Posterior vena cava (tissue), 2 donors: ENCODE results near the gene C1QA. TPM values are rescaled to one million over a fixed set of nuclear protein-coding genes. Genes with fewer than 3 reads are reported as not detected.

Source experiments
- DNase-seq: peaks from one replicate; pipeline ENCODE4 v3.0.0-alpha.2; 2020; ENCODE audit warnings: low spot score
- intact Hi-C, 2 donors: fragments of 100-400 bp; cut with DNase I; formaldehyde crosslinking; loops; one replicate each; pipeline versions ENCODE4 v1.14.1 to v1.14.2; 2022 to 2023
- total RNA-seq, 2 donors: library from RNA; stranded (reverse); fragmentation: NEBNext Ultra II Directional; extraction: Animal tissue kit (Norgen Biotek cat#: 25700); gene quantifications; one replicate each; pipeline ENCODE4 v1.2.1, GENCODE V29; 2021
- donor health status: DM: yes; HTN: yes; CAD: no.
- donor health status: DM: yes; HTN: yes; CAD: no.

Gene C1QA
- total RNA-seq, 2 donors from 2014 or later, result 72.6 to 301 TPM

- intact Hi-C loops, result no loop called here
- DNase-seq, result no peak
These were observed 28.1 kb upstream of the C1QA start for GRCh38 chr1:22608361-22608760.

- intact Hi-C loops, result no loop called here
- DNase-seq, result no peak
These were observed 27.1 kb upstream of the C1QA start for GRCh38 chr1:22609291-22609690.

- intact Hi-C loops, result no loop called here
- no peak for DNase-seq
These were observed 24.9 kb upstream of the C1QA start for GRCh38 chr1:22611530-22611947.

DNA sequence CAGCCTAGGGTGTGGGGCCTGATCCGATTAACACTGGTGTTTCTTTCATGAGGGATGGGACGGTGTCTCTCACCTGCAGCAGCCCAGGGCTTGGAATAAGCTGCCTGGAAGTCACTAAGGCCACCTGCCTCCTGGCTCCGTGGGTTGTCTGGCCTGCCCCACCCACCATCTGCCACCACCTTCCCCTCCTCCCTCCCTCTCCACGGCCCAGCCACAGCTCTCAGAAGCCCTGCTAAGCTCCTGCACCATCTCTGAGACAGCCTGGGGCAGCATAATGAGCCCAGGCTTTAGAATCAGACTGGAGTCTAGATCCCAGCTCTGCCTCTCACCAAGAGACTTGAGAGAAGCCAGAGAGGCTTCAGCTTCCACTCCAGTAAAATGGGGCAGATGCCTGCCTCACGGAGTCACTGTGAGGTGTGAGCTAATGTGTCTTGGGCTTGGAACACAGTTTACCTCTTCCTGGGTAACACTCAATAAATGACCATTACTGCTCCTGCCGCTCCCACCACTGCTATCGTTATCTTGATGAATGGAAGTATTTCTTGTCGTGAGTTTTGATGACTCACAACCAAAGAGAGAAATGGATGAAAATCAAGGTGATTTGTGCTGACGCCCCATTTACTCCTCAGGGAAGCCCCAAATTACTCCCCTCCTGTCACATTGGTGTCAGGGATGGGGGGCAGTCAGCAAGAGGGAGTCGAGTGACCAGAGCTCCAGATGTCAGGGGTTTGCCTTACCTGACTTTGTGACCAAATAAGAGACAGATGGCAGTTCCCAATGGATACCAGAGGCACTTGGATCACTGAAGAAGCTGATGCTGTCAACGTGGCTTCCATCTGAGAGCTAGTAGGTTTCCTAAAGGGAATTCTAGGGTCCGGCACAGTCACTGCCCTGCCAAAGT lies 23.5 kb upstream of the C1QA start:
- intact Hi-C loops, result no loop called here
- DNase-seq, result no peak

- no peak for DNase-seq
- intact Hi-C loops, result no loop called here
These were observed 22.9 kb upstream of the C1QA start for GRCh38 chr1:22613572-22613918.

GRCh38 chr1:22613951-22614350 lies 22.5 kb upstream of the C1QA start:
- intact Hi-C loops, result no loop called here
- no peak for DNase-seq

GRCh38 chr1:22615886-22616285 lies 20.5 kb upstream of the C1QA start:
- intact Hi-C loops, result no loop called here
- DNase-seq, result no peak

DNA sequence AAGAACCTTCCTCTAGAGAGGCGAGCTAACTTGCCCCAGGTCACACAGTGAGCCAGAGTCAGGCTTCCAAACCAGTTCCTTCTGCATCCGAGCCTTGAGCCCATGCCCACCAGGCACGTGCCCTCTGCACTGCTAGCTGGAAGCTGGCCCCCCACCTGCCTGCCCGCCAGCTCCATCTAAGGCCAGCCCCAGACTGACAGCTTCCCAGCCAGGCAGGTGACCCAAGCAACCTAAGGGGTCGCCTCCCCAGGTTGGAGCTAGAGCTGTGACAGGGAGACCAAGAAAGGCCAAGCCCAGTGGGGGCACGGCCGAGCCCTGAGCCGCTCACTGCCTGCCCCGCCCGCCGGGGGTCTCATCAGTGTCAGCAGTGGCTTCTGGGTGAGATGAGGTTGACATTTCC lies 19.9 kb upstream of the C1QA start:
- no peak for DNase-seq
- intact Hi-C loops, result no loop called here

GRCh38 chr1:22618056-22618455 lies 18.4 kb upstream of the C1QA start:
- no peak for DNase-seq
- intact Hi-C loops, result no loop called here

- intact Hi-C loops, result no loop called here
- no peak for DNase-seq
These were observed 17.2 kb upstream of the C1QA start for GRCh38 chr1:22619252-22619651.

DNA sequence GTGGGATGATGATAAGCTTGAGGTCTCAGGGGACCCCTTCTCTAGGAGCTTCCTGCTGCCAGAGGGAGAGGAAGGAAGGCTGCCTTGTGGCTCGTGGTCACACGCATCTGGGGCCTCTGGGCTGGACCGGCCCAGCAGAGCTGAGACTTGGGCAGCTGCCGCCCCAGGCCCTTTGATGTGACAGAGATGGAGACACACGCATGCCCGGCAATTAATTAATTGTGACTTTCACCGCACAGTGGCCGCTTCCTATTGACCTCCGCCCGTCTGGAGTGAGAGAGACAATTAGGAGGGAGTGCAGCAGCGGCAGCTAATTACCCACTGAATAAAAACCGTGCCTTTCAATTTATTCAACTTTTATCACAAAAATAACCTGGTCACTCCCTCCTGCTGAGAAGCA lies 16.6 kb upstream of the C1QA start:
- intact Hi-C loops, result no loop called here
- no peak for DNase-seq

GRCh38 chr1:22621761-22622160 lies 14.7 kb upstream of the C1QA start:
- intact Hi-C loops, result no loop called here
- no peak for DNase-seq

GRCh38 chr1:22625262-22625925 lies 11.0 kb upstream of the C1QA start:
- intact Hi-C loops, result no loop called here
- no peak for DNase-seq

GRCh38 chr1:22626237-22627157 lies 9.9 kb upstream of the C1QA start:
- DNase-seq, result no peak
- intact Hi-C loops, result no loop called here

DNA sequence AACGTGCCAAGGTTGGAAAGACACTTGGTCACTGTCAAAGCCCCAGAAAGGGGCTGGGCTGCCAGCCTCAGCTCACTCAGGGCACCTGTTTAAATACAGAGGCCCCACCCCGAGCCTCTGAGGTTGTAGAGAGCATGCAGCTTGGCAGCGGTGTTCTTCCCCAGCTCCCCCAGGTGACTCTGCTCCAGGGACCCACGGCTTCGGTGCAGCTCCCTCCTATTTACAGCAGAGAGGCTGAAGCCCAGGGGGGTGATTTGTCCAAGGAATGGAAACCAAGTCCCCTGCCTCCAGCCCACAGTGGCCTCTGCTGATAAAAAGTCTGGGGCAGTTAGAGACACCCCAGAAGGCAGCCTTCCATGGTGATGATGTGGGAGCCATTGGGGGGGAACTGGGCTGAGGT lies 9.1 kb upstream of the C1QA start:
- no peak for DNase-seq
- intact Hi-C loops, result no loop called here

GRCh38 chr1:22628698-22629444 lies 7.6 kb upstream of the C1QA start:
- intact Hi-C loops, result no loop called here
- DNase-seq, result no peak

GRCh38 chr1:22629886-22630285 lies 6.5 kb upstream of the C1QA start:
- no peak for DNase-seq
- intact Hi-C loops, result loop anchor here in 1 of 2 donors (10.0 kb wide), 1 partner anchor 95 kb away; no protein-coding TSS in a partner anchor

DNA sequence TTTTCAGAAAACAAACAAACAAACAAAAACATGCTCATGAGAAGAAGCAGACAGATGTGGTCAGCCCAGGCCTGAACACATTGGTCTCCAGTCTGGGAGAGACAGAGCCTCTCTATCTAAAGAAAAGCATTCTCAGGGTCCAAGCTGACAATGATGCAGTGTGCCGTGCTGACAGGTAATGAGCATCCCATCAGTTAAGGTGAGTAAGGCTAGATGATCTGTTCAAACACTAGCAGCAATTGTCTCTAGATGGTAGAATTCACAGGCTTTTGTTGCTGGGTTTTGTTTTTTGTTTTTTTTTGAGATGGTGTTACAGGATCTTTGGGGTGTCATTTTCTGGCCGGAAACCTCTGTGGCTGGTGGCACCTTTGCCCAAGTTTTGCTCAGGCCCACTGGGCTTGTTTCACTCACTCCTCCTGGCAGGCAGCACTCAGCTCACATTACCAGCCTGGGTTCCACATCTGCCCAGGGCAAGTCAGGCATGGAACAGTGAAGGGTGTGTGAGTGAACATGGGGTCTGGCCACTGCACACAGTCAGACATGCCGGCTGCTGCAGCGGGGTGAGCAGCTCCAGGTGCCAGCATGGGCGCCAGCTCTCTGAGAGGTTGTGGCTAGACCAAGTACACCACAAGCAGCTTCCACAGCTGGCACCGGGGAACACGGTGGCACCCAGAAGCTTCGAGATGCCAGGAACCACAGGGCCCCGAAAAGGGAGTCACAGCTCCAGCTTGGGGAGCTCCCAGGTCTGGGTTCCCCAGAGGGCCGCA lies 2.5 kb upstream of the C1QA start:
- DNase-seq, result no peak
- intact Hi-C loops, result loop anchor here in 1 of 2 donors (10.0 kb wide), 1 partner anchor 99 kb away; no protein-coding TSS in a partner anchor
